Measurements from ENCODE around the gene ANO10. TPM values are rescaled to one million over a fixed set of nuclear protein-coding genes. Genes with fewer than 3 reads are reported as not detected.
A peak's percentile ranks its signal among the peaks of the same experiment; 100 is the strongest.

The ANO10 gene
- total RNA-seq, 1 experiment from 2014 or later, result 26.8 TPM

DNA sequence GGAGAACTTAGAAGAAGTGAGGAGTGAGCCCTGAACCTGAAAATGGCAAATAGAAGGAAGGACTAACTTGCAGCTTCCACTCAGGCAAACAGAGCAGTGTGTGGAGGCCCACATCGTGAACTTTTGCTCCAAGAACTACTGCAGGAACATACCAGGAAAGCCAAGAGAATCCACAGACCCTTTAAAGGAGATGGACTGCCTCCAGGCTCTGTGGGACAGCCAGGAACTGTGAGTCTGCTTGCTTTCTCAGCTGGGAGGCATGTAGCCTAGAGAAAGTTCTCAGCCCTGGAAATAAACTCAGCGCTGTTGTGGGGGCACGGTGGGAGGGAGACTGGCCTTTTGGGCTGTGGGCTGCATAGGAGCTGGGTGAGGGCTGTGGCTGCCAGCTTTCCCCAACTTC is 242.5 kb downstream of the ANO10 start:
- intact Hi-C loops (cut with micrococcal nuclease; ENCODE audit: unreplicated experiment), result loop anchor here (2.0 kb wide), 2 partner anchors 165 to 225 kb away; no protein-coding TSS in a partner anchor
- BruUV-seq (replicated peaks), result no TSS peak
- TF ChIP-seq CTCF (IDR thresholded peaks at IDR 0.05; ENCODE audit: unreplicated experiment), result no peak
- Mint-ChIP-seq H3K4me1 (ENCODE audit: low read depth, unreplicated experiment) (no peaks in the 10 kb centered on the region), H3K27ac (ENCODE audit: unreplicated experiment) (no peak overlapping the region), H3K27me3 (ENCODE audit: unreplicated experiment) (no peaks in the 10 kb centered on the region), H3K36me3 (ENCODE audit: insufficient read depth, unreplicated experiment) (no peaks in the 10 kb centered on the region), H3K9me3 (ENCODE audit: low read depth, unreplicated experiment) (peaks cover 4% of the 10 kb centered on the region), H3K4me3 (ENCODE audit: low read depth, unreplicated experiment) (no peak overlapping the region)
- CTCF ChIA-PET, result no interaction called here
- DNase-seq, result no peak

GRCh38 chr3:43378066-43378935 is 243.5 kb downstream of the ANO10 start:
- Mint-ChIP-seq H3K36me3 (ENCODE audit: insufficient read depth, unreplicated experiment) (no peaks in the 10 kb centered on the region), H3K4me3 (ENCODE audit: low read depth, unreplicated experiment) (no peak overlapping the region), H3K4me1 (ENCODE audit: low read depth, unreplicated experiment) (no peaks in the 10 kb centered on the region), H3K27ac (ENCODE audit: unreplicated experiment) (no peak overlapping the region), H3K27me3 (ENCODE audit: unreplicated experiment) (no peaks in the 10 kb centered on the region), H3K9me3 (ENCODE audit: low read depth, unreplicated experiment) (peaks cover 4% of the 10 kb centered on the region)
- peak; percentile 67 for DNase-seq
- no TSS peak for BruUV-seq (replicated peaks)
- TF ChIP-seq CTCF (IDR thresholded peaks at IDR 0.05; ENCODE audit: unreplicated experiment), result peak; percentile 51
- CTCF ChIA-PET, result interaction anchor here (0.6 to 1.2 kb wide), 7 partner anchors 10 to 416 kb away, joined by 3 to 11 read pairs (median 3); no protein-coding TSS in a partner anchor
- intact Hi-C loops (cut with micrococcal nuclease; ENCODE audit: unreplicated experiment), result loop anchor here (1.0 to 2.0 kb wide), 4 partner anchors 164 to 417 kb away; no protein-coding TSS in a partner anchor

GRCh38 chr3:43373560-43373928 is 248.3 kb downstream of the ANO10 start:
- no peak overlapping the region for H3K4me3 Mint-ChIP-seq (ENCODE audit: low read depth, unreplicated experiment)
- CTCF ChIA-PET, result no interaction called here
- TF ChIP-seq CTCF (IDR thresholded peaks at IDR 0.05; ENCODE audit: unreplicated experiment), result no peak
- H3K27me3 Mint-ChIP-seq (ENCODE audit: unreplicated experiment), result no peaks in the 10 kb centered on the region
- no peak for DNase-seq
- H3K36me3 Mint-ChIP-seq (ENCODE audit: insufficient read depth, unreplicated experiment), result no peaks in the 10 kb centered on the region
- intact Hi-C loops (cut with micrococcal nuclease; ENCODE audit: unreplicated experiment), result no loop called here
- no peaks in the 10 kb centered on the region for H3K9me3 Mint-ChIP-seq (ENCODE audit: low read depth, unreplicated experiment)
- H3K4me1 Mint-ChIP-seq (ENCODE audit: low read depth, unreplicated experiment), result no peaks in the 10 kb centered on the region
- no TSS peak for BruUV-seq (replicated peaks)
- H3K27ac Mint-ChIP-seq (ENCODE audit: unreplicated experiment), result no peak overlapping the region

GRCh38 chr3:43372809-43373559 is 248.8 kb downstream of the ANO10 start:
- no peaks in the 10 kb centered on the region for H3K36me3 Mint-ChIP-seq (ENCODE audit: insufficient read depth, unreplicated experiment)
- BruUV-seq (replicated peaks), result no TSS peak
- H3K27ac Mint-ChIP-seq (ENCODE audit: unreplicated experiment), result no peak overlapping the region
- H3K9me3 Mint-ChIP-seq (ENCODE audit: low read depth, unreplicated experiment), result no peaks in the 10 kb centered on the region
- DNase-seq, result no peak
- no peak for TF ChIP-seq CTCF (IDR thresholded peaks at IDR 0.05; ENCODE audit: unreplicated experiment)
- CTCF ChIA-PET, result no interaction called here
- no peak overlapping the region for H3K4me3 Mint-ChIP-seq (ENCODE audit: low read depth, unreplicated experiment)
- intact Hi-C loops (cut with micrococcal nuclease; ENCODE audit: unreplicated experiment), result no loop called here
- no peaks in the 10 kb centered on the region for H3K4me1 Mint-ChIP-seq (ENCODE audit: low read depth, unreplicated experiment)
- H3K27me3 Mint-ChIP-seq (ENCODE audit: unreplicated experiment), result no peaks in the 10 kb centered on the region
